Mucosa of descending colon (tissue), 3 donors: ENCODE measurements around the gene CHN1. TPM values are rescaled to one million over a fixed set of nuclear protein-coding genes. Genes with fewer than 3 reads are reported as not detected.
A peak's percentile ranks its signal among the peaks of the same experiment; 100 is the strongest.

Experiments used
- ATAC-seq: fragments of 200-7000 bp; cut with Tn5 transposase; one replicate; pipeline ENCODE4 v1.9.1; 2020; ENCODE audit warnings: mild to moderate bottlenecking, moderate library complexity
- DNase-seq, 3 donors: peaks; one replicate each; pipeline ENCODE4 v3.0.0-alpha.2; 2020
- H3K36me3 ChIP-seq: fragments of 200-600 bp; one replicate; pipeline ENCODE4 v1.8.0; 2021; ENCODE audit warnings: low read depth, mild to moderate bottlenecking
- H3K4me1 ChIP-seq: fragments of 200-600 bp; one replicate; pipeline ENCODE4 v1.8.0; 2021; ENCODE audit warnings: low read depth, mild to moderate bottlenecking
- H3K4me3 ChIP-seq: fragments of 200-600 bp; one replicate; pipeline ENCODE4 v1.8.0; 2021; ENCODE audit warnings: mild to moderate bottlenecking
- H3K9me3 ChIP-seq: fragments of 200-600 bp; one replicate; pipeline ENCODE4 v1.8.0; 2021; ENCODE audit warnings: mild to moderate bottlenecking
- intact Hi-C, 2 donors: fragments of 100-400 bp; cut with DNase I in 1 of 2; cut with micrococcal nuclease in 1 of 2; formaldehyde crosslinking; loops; one replicate each; pipeline versions ENCODE4 v1.11.0 to v1.11.1; 2022; cut with DNase I, micrococcal nuclease
- total RNA-seq, 3 donors: library from RNA; stranded (reverse); fragmentation: NEBNext Ultra II Directional in 2 of 3; extraction: Animal tissue kit (Norgen Biotek cat#: 25700) in 2 of 3; gene quantifications; one replicate each; pipeline versions ENCODE4 v1.2.1 to v1.2.4, GENCODE V29; 2021 to 2023
- TF ChIP-seq, protein P1 (sequence below): fragments of 200-600 bp; IDR thresholded peaks from one replicate; pipeline ENCODE4 v1.8.0; 2022; ENCODE audit warnings: antibody characterized with exemption, mild to moderate bottlenecking
- donor health status: DM: no; HTN: no; CAD: no; lungs with moderate emphysema.
- donor health status: DM: no; HTN: no; CAD: no.
- donor health status: DM: no; HTN: yes; CAD: no.

The CHN1 gene
- total RNA-seq, 3 donors from 2014 or later = 2.1 to 15.2 (median 3.9) TPM

DNA sequence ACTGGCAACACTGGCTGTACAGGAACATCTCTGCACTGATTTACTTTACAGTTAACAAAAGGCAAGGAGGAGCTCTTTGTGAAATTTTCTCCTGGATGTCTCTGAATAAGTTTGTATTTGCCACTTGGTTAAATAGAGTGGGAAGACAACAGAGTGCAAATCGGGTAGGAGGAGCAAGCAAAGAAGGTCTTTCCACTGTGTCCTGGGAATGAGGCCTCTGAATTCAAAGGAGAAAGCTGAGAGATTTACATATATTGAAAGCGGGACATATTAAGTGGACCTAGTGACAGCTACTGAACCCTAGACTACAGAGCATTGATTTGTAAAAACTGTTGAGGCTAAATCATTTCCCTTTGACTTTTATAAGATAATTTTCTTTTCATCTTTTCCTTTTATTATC, 123.5 kb downstream of the CHN1 start:
- Histone ChIP-seq H3K4me1 (no peaks in the 10 kb centered on the region), H3K36me3 (no peaks in the 10 kb centered on the region), H3K9me3 (no peaks in the 10 kb centered on the region), H3K4me3 (no peak overlapping the region)
- ATAC-seq (no peak), DNase-seq (no peak)
- intact Hi-C loops = no loop called here
- TF ChIP-seq, protein P1, sequence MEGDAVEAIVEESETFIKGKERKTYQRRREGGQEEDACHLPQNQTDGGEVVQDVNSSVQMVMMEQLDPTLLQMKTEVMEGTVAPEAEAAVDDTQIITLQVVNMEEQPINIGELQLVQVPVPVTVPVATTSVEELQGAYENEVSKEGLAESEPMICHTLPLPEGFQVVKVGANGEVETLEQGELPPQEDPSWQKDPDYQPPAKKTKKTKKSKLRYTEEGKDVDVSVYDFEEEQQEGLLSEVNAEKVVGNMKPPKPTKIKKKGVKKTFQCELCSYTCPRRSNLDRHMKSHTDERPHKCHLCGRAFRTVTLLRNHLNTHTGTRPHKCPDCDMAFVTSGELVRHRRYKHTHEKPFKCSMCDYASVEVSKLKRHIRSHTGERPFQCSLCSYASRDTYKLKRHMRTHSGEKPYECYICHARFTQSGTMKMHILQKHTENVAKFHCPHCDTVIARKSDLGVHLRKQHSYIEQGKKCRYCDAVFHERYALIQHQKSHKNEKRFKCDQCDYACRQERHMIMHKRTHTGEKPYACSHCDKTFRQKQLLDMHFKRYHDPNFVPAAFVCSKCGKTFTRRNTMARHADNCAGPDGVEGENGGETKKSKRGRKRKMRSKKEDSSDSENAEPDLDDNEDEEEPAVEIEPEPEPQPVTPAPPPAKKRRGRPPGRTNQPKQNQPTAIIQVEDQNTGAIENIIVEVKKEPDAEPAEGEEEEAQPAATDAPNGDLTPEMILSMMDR = no peak

DNA sequence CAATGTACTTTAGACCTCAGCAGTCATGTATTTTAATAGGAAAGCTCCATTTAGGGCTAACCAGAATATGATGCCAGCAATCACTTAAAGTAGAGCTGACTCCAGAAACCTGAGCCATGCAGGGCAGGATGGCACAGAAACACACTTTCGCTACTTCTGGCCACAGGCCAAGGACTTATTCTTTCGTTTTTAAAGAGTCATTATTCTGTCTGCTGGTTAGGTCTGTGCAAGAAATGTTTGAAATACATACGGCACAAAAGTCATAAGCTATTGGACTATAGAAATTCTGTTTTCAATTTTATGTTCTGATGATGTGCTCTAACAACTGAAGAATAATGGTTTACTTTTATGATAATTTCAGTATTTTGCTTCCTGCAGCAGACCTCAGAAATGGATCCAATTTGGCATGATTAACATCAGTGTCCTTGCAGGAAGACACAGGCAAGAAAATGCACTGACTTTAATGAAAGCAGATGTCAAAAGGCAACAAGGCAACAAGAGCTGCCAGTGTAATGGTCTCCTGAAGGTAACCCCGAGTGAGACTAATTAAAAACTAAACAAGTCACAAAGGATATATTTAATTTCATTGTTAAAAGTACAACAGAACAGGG, 126.5 kb downstream of the CHN1 start:
- no peak overlapping the region for H3K4me3 ChIP-seq
- TF ChIP-seq, protein P1 = no peak
- peak in 1 of 3 donors; percentile 14 for DNase-seq

DNA sequence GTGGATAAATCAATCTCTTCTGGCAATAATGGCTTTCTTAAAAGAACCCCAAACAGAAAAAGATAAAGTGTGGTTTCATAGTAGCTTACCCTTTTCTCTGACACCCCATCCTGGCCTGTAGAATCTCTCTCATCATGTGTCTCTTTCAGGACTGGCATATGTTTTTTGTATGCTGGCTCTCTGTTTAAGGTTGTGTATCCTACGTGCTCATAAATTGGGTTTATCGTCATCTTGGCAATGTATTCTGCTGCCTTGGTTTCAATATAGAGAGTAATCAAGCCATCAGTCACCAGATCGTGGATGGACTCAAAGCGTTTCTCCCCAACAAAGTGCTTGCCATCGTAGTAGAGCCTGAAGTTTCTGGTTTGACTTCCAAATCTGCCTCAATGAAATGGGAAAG, 127.4 kb downstream of the CHN1 start:
- no peak for DNase-seq
- no peaks in the 10 kb centered on the region for H3K9me3 ChIP-seq
- intact Hi-C loops = no loop called here
- no peaks in the 10 kb centered on the region for H3K4me1 ChIP-seq
- no peak for ATAC-seq
- H3K36me3 ChIP-seq = no peaks in the 10 kb centered on the region
- H3K4me3 ChIP-seq = no peak overlapping the region
- TF ChIP-seq, protein P1 = no peak

More for the DNA sequence above, 126.5 kb downstream of the CHN1 start:
- Histone ChIP-seq H3K36me3 (no peaks in the 10 kb centered on the region), H3K9me3 (no peaks in the 10 kb centered on the region), H3K4me1 (no peaks in the 10 kb centered on the region)
- intact Hi-C loops = no loop called here
- ATAC-seq = no peak

DNA sequence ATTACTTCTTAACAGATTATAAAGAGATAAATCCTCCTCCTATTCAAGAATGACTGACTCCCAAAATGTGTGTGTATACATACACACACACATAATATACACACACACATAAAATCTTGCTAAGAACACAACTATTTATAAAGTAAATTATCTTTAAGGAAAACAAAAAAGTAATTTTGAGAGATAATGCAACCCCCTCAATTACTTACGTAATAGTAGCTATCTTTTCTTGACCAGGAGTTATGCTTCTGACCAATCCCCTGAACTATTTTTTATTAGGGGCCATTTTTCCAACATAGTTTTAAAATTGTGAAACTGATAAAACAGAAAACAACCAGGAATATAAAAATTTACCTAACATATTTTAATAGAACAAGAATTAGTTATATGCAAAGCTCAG, 127.9 kb downstream of the CHN1 start:
- H3K9me3 ChIP-seq = no peaks in the 10 kb centered on the region
- intact Hi-C loops = no loop called here
- no peak overlapping the region for H3K4me3 ChIP-seq
- ATAC-seq (no peak), DNase-seq (no peak)
- TF ChIP-seq, protein P1 = no peak
- no peaks in the 10 kb centered on the region for H3K4me1 ChIP-seq
- no peaks in the 10 kb centered on the region for H3K36me3 ChIP-seq

DNA sequence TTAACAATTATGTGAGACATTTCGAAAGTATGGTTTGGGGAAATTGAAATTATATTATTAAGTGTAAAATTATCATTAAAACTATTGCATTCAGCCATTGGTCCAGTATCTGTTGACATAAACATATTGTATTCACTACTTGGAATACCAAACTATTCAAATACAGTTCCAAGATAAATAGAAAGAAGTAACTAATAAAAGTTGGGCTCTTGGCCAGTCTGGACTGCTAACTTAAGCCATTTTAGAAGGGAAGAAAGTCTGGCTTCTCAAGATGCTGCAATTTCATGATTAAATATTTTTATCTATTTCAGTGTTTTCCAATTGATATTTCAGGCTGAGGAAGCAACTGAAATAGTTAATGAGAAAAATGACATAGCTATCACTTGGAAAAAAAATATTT, 131.1 kb downstream of the CHN1 start:
- TF ChIP-seq, protein P1 = no peak
- DNase-seq = no peak
- Histone ChIP-seq H3K9me3 (no peaks in the 10 kb centered on the region), H3K4me3 (no peak overlapping the region), H3K36me3 (no peaks in the 10 kb centered on the region), H3K4me1 (no peaks in the 10 kb centered on the region)
- intact Hi-C loops = no loop called here
- ATAC-seq = no peak

DNA sequence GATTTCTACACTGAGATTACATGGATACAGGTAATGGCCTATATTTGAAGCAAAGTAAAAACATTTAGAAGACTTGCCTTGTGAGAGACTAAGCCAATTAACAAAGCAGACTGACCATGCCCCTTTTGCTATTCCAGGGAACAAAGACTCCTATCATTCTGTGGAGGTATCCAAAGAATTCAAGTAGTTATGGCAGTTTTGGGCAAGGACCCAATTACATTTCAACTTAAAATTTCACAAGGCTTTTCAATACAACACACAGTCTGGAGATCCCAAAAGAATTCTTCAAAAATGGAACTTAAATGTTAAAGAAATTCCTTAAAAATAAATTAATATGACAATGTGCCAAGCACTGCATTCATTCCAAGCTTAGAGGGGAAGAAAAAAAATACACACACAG, 131.7 kb downstream of the CHN1 start:
- Histone ChIP-seq H3K4me3 (no peak overlapping the region), H3K9me3 (no peaks in the 10 kb centered on the region), H3K4me1 (no peaks in the 10 kb centered on the region), H3K36me3 (no peaks in the 10 kb centered on the region)
- ATAC-seq (no peak), DNase-seq (no peak)
- intact Hi-C loops = no loop called here
- TF ChIP-seq, protein P1 = no peak
